Fibroblast of the aortic adventitia (primary cell): ENCODE measurements around the gene SLU7. TPM values are rescaled to one million over a fixed set of nuclear protein-coding genes. Genes with fewer than 3 reads are reported as not detected.

Experiments used
- DNase-seq: peaks from one replicate; pipeline ENCODE4 v3.0.0-alpha.2; 2010; ENCODE audit warnings: low read depth
- H3K4me3 ChIP-seq: 2 replicates; pipeline ENCODE4 v1.5.1; 2011; ENCODE audit warnings: low read depth, mild to moderate bottlenecking, control low read depth, low read length, moderate library complexity
- CTCF ChIP-seq: IDR thresholded peaks from 2 replicates; pipeline ENCODE4 v1.5.1; 2011; ENCODE audit warnings: mild to moderate bottlenecking, low read length, control low read depth, inconsistent platforms; ENCODE audit not compliant: insufficient read depth
- total RNA-seq: library from RNA; depleted of rRNA; stranded (reverse); fragments of >200 nt; gene quantifications from 2 replicates; pipeline ENCODE4 v1.2.3, GENCODE V29; 2012; ENCODE audit warnings: low replicate concordance

Gene SLU7
- total RNA-seq, 1 donor = 69.7 TPM

- no peak overlapping the region for H3K4me3 ChIP-seq
- peak; percentile 47 for DNase-seq
- no peak for TF ChIP-seq CTCF
These were observed 31.5 kb upstream of the SLU7 start for GRCh38 chr5:160450164-160450932.

DNA sequence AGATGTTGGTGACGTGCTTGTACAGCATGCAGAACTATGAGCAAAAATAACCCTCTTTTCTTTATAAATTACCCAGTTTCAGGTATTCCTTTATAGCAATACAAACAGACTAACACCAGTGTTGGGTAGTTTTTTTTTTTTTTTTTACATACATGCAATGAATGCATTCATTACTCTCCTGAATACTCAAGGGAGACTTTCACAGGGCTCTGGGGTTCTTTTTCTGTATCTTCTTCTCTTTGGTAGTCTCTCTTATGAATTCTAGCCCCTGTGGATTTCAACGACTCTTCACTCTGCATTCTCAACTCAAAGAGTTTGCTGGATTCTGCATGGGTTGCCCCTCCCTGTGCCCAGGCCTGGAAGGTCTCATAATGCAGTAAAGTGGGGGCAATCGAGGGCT is 30.6 kb upstream of the SLU7 start:
- DNase-seq = no peak
- H3K4me3 ChIP-seq = no peak overlapping the region
- TF ChIP-seq CTCF = no peak

- no peak for DNase-seq
- no peak overlapping the region for H3K4me3 ChIP-seq
- TF ChIP-seq CTCF = no peak
These were observed 30.0 kb upstream of the SLU7 start for GRCh38 chr5:160448886-160449285.

DNA sequence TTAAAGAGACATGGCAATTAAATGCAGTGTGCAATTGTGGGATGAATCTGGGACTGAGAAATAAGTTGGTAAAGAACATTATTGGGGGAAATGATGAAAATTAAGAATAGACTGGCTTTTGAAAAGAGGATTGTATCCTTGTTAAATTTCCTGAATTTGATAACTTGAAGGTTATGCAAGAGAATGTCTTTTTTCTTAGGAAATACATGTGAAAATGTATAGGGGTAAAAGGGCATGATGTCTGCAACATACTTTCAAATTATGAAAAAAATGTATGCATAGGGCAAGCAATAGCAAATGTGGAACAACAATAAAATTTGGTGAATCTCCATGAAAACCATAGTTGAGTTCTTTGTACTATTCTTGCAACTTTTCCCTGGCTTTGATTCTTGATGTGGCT is 26.9 kb upstream of the SLU7 start:
- DNase-seq = no peak
- no peak overlapping the region for H3K4me3 ChIP-seq
- TF ChIP-seq CTCF = no peak

DNA sequence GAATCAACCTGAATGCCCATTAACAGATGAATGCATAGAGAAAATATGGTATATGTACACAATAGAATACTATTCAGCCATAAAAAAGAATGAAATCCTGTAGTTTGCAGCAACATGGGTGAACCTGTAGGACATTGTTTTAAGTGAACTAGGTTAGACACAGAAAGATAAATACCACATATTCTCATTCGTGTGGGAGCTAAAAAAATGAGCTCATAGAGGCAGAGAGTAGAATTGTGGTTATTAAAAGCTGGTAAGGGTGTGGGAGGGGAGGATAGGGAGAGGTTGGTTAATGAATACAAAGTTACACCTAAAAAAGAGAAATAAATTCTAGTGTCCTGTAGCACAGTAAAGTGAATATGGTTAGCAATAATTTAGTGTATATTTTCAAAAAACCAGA is 26.3 kb upstream of the SLU7 start:
- TF ChIP-seq CTCF = no peak
- no peak for DNase-seq

DNA sequence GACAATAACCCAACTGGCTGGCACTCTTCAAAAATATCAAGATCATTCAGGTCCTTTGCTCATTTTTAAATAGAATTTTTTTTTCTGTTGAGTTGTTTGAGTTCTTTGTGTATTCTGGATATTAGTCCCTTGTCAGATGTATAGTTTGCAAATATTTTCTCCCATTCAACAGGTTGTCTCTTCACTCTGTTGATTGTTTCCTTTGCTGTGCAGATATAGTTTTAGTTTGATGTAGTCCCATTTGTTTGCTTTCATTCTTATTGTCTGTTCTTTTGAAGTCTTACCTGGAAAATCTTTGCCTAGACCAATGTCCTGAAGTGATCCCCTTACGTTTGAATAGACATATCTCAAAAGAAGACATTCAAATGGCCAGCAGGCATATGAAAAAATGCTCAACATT is 25.5 kb upstream of the SLU7 start:
- no peak for DNase-seq
- H3K4me3 ChIP-seq = no peak overlapping the region
- no peak for TF ChIP-seq CTCF

More for the DNA sequence above, 26.3 kb upstream of the SLU7 start:
- H3K4me3 ChIP-seq = no peak overlapping the region
